GM12865 (cell line): ENCODE results near the gene EEPD1.

Experiments
- DNase-seq: peaks from one replicate; pipeline ENCODE4 v3.0.0; 2010; ENCODE audit warnings: low read depth
- H3K4me3 ChIP-seq: 2 replicates; pipeline ENCODE4 v1.5.1; 2011; ENCODE audit warnings: mild to moderate bottlenecking, low read depth, low read length, control low read depth
- CTCF ChIP-seq: IDR thresholded peaks from 2 replicates; pipeline ENCODE4 v1.5.1; 2011; ENCODE audit warnings: low read length, control low read depth, low read depth, inconsistent platforms; ENCODE audit not compliant: insufficient read depth; ENCODE audit errors: missing control alignments

Gene EEPD1

GRCh38 chr7:36343548-36343947 lies 190.5 kb downstream of the EEPD1 start:
- H3K4me3 ChIP-seq = no peak overlapping the region
- TF ChIP-seq CTCF = no peak

DNA sequence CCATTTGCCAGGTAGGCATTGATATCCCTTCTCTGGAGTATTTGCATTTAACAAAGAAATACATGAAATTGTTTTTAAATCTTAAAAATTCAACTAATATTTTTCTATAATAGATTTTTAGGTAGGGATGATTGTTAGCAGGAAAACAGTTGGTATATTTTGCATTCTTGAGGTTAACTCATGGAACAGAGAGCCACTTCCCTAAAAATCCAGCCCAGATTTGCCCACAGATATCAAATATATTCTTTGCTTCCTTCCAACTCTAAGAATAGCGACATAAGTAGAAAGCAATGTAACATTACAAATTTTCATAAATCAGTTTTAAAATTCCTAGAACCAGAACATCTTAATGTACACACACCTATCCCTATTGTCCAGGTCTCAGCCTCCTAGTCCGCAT lies 191.6 kb downstream of the EEPD1 start:
- TF ChIP-seq CTCF = no peak
- no peak for DNase-seq
- H3K4me3 ChIP-seq = no peak overlapping the region

More at GRCh38 chr7:36343548-36343947, 190.5 kb downstream of the EEPD1 start:
- DNase-seq = no peak

GRCh38 chr7:36346260-36346831 lies 193.3 kb downstream of the EEPD1 start:
- no peak for TF ChIP-seq CTCF
- no peak overlapping the region for H3K4me3 ChIP-seq
- peak; percentile 19 for DNase-seq

DNA sequence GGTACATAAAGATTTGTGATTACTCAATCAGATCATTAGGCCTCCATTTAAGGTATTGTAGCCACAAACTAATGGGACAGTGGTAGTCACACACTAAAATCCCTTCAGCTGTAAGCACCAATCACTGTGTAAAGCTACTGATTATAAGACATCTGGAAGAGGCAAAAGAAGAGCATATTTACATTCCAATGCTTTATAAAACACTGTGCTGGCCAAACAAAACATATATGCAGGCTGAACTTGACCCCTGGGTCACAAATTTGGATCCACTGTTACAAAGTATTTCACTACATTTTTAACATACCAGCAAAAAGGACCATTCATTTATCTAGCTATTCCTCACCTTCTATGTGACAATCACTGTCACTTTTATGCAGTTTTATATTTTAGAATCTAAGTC lies 195.2 kb downstream of the EEPD1 start:
- no peak for DNase-seq
- no peak for TF ChIP-seq CTCF
- no peak overlapping the region for H3K4me3 ChIP-seq

DNA sequence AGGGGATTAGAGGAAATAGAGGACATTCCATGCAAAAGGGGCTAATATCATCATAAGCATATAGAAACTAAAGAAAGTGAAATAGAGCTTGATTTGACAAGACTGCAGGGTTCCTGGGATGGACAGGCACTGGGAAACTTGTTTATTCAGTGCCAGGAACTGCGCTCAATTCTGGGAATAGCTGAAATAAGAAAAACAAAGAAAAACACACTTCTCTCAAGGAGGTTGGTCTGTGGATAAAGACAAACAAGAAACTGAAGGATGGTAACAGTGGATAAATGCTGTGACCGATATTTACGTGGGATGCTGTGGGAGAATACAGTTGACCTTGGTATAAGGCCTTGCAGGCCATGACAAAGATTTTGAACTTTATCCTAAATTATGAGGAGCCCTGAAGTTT lies 195.7 kb downstream of the EEPD1 start:
- DNase-seq = no peak
- no peak for TF ChIP-seq CTCF
- no peak overlapping the region for H3K4me3 ChIP-seq

DNA sequence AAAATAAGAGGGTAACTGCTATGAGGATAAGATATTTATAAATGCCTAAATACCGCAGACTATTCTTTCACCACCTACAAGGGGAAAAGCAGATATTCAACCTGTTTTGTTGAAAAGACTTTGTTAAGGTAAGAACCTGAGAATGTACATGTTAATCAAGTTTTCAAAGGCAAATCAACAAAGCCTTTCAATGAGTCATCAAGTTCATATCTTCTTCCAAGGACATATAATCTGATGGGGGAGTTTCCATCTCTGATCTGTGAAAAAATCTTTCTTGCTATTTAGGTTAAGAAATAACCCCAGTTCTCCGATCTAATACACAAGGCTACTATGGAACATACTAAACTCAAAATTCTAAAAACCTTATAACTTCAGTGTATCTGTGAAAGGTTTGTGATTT lies 196.6 kb downstream of the EEPD1 start:
- no peak for DNase-seq
- no peak overlapping the region for H3K4me3 ChIP-seq

More for the DNA sequence above, 196.6 kb downstream of the EEPD1 start:
- TF ChIP-seq CTCF = no peak
